NCI-H1105 treated with DMSO at 0.1 percent for 48 hours (cell line): ENCODE data around the gene GPATCH4.
A peak's percentile ranks its signal among the peaks of the same experiment; 100 is the strongest.
"Not testable (repeated sequence)": the region's sequence is repeated elsewhere in the genome, so short reads cannot be mapped to it uniquely, and the experiment has no call there.

ENCODE experiments used
- DNase-seq: peaks from one replicate; lab custom pipeline; 2025; lab: John Stamatoyannopoulos, UW

Gene GPATCH4

DNA sequence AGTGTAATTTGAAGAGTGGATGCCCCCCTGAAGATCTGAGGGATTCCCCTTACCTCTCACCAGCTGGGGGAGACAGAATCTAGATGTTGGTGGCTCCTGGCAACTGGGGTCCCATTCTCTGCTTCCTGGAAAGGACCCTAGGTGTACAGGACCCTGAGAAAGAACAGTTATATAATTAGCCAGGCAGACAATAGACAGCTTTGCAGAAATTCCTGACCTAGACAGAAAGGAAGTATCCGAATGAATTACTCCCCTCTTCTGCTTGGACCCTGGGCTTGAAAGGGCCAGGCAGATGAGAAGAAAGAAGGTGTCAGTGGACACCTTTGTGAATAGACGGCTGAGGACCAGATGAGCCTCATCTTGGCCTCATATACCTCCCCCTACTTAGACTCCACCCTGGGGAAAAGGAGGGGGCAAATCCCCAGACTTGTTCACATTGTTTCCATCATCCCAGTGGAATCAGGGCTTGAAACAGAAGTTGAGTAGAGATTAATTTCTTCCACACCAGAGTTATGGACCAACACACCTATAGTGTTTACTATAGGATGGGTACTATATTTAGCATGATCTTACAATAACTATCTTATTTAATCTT is 27.1 kb downstream of the GPATCH4 start:
- DNase-seq, result no peak

DNA sequence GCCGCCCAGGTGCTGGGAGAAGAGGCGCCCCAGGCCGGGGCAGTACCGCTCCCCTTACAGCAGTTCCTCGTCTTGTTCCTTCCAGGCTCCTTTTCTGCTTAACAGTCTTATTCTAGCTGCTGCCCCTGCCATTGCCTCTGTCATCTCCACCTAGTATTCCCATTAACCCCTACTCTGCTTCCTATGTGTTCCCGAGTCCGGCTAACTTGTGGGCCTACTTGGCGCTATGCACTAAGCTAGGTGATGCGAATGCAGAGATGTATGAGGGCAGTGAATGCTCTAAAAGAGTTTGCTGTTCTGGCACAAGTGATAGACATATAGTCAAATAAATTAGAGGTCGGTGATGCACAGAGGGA is 28.6 kb downstream of the GPATCH4 start:
- no peak for DNase-seq

DNA sequence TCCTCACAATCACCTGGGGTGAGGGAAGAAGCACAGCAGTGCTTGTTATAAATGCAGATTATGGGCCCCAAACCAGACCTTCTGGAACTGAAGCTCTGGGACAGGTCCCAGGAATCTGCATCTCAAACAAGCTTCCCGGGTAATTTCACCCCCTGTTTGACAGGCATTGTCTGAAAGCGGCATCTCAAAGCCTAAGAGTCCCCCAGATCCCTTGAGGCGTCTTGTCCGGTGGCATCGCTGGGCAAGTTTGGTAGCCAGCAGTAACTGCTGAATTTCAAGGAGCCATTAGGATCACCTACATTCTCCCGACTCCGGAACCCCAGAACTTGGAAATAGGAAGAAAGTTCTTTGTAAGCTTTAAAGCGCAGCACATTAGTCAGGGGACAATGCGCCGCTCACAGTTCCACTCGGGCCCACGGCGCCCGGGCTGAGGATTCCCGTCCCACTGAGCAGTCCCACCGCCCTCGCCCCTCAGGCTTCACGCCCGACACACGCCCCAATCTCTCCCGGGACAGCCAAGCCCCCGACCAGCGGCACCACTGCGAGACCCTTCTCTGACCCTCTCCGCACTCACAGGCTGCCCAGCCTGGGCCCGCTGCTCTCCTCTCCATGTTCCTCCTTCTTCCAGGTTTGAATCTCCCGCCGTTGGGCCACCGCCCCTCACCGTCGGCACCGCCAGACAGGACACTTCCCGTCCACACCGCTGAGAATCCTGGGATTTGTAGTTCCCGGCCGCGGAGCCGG is 29.2 kb downstream of the GPATCH4 start, which contains the start of gene IQGAP3:
Gene IQGAP3 (minus strand): TSS at position 647 of the 744 bp plus-strand sequence. CDS start 36 bp downstream, at position 611.
- peak; percentile 75 for DNase-seq

DNA sequence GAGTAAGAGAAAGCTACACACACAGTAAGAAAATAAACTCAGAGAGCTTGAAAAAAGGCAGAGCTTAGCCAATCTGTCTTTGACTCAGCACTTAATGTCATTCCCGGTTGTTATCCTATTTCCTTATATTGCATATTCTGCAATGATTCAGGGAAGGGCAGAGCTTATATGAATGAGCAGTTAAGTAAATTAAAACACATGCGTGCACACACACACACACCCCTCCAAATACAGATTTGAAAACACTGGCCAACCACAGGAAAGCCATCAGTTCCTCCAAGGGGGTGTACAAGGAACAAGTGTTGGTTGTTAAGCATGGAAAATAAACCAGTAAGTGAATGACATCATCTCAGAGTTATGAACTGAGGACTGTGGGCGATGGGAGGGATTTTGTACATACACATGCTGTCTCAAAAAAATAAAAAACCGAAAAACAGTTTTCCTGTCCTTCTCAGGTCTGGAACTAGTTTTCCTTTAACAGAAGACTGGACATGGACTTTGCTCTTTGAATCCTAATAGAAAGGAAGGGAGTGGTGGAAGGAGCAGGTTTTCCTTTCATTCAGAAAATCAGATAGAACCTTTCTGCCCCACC is 29.9 kb downstream of the GPATCH4 start:
- no peak for DNase-seq

DNA sequence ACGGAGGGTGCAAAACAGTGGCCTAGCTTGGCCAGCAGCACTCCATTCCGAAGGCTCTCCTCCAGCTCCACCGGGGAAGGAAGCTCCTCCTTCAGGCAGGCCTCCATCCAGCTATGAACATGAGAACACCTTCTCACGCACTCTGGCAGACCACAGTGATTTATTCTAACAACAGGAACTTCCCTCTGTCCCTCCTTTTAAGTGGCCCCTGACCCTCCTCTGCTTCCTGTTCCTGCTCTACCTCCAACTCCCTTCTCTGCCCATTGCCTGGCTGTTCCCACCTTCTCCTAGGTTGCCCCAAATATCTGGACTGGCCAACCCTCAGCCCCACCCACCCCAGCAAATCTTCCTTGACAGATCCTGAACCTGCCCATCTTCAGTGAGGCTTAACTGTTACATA is 34.8 kb downstream of the GPATCH4 start:
- DNase-seq, result no peak

DNA sequence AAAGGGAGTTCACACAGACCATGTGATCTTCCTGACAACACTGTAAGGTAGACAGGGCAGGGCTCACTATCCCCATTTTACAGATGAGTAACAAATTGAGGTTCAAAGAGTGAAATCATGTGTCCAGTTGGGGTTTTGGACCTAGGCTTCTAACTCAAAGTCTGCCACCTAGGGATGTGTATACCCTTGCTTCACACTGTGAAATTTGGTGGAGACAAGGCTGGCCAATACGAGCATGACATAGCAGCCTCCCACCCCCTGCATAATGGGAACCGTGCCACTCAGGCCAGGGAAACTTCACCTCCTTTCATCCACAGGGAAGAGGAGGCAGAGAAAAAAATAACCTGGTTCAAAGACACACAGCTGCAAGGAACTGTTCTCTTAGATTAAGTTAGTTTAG is 35.8 kb downstream of the GPATCH4 start:
- no peak for DNase-seq

DNA sequence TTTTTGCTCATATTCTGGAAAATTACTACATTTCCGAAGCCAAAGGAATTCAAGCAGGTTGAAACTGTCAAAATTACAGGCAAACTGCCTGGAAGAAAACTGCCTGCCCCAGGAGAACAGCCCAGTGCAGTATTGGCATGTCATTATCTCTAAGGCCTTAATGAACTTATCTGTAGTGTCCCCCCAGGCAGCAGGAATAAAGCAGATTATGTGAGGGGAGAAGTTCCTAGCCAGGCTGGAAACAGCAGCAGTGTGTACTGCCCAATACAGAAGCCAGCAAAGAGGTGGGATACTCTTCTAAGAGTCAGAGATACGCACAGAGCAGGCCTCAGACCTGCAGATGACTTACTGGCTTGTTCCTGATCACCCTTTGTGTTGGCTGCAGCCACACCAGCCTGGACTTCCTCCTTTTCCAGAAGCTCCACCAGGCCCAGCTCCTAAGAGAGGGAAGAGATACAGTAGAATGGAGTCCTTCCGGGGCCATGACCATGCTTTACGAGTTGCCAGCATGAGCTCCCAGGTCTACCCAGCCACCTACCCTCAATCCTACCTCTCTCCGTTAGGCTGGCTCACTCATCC is 40.6 kb downstream of the GPATCH4 start:
- DNase-seq, result no peak

DNA sequence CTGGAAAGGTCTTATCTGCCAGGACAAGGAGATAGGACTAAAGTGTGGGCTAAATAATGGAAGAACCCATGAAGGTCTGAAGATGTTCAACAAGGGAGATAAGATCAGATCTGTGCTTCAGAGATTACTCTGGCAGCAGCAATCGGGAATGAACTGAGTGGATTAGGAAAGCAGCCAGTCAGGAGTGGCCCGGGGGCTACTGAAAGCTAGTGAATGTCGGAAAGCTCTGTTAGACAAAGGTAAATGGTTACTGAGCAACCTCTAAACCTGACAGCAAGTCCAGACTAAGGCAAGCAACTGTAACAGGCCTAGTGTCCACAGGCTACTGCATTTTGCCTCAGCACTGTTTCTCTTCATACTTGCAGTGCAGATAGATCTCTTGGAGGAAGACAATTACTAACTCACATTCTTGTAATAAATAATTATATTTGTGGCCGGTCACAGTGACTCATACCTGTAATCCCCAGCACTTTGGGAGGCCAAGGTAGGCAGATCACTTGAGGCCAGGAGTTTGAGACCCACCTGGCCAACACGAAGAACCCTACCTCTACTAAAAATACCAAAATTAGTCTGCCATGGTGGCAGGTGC is 41.4 kb downstream of the GPATCH4 start:
- DNase-seq, result no peak

DNA sequence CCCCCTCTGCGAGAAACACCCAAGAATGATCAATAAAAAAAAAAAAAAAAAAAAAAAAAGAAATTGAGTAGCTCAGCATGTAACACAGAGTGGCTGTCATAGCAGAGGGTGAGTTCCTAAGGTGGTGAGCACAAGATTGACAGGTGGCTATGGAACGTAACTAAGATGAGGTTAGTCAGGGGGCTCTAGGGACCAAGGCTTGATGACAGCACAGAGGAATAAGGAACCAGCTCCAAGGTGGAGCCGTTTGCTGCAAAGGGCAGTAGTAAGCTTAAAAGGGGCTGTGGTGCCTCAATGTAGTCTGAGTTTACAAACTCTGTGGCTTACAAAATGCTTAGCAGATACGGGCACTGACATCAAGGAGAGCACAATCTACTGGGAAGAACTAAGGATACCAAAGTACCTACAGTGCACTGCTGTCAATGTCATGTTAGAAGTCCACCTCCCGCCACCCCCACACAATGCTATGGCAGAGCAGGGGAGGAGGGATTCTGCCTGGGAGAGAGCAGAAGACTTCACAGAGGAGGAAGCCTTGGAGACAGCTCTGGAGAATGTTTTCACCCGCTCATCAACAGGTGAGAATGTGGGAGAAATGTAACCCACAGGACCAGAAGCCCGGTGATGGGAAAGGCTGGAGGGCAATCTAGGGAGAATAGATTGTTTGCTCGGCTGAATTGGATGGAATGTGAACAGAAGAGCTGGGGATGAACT is 42.0 kb downstream of the GPATCH4 start:
- no peak for DNase-seq

DNA sequence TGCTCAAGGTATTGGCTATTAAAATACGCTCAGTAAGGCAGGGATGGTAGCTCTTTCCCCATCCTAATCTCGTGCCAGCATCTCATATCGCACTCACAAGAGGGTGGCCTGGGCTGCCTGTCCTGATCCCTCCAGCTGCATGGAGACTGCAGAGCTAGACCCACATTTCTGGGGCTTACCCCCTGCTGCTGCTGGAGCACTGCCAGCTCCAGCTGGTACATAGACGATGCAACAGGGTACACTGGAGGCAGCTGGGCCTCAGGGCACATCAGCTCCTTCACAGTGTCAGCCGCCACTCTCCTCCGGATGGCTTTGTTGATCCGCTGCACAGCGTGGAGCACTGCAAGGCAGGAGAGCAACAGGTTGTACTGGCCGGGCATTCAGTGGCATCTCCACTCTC is 44.9 kb downstream of the GPATCH4 start:
- no peak for DNase-seq

DNA sequence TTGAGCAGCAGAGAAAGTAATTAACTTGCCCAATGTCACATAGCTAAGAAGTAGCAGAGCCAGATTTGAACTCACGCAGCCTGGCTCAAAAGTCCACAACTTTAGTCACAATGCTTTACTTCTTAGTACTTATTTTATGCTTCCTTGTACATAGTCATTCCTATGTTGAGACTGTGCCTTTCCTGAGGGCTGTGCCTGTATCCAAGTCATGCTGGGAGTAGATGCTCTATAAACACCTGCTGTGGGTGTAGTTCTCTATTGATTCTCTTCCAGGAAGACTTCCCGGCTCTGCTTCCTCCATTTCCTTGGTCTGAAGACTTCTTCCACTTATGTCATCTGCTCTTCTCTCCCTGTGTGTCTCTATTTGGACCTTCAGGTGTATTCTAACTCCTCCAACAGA is 45.6 kb downstream of the GPATCH4 start:
- DNase-seq, result no peak

DNA sequence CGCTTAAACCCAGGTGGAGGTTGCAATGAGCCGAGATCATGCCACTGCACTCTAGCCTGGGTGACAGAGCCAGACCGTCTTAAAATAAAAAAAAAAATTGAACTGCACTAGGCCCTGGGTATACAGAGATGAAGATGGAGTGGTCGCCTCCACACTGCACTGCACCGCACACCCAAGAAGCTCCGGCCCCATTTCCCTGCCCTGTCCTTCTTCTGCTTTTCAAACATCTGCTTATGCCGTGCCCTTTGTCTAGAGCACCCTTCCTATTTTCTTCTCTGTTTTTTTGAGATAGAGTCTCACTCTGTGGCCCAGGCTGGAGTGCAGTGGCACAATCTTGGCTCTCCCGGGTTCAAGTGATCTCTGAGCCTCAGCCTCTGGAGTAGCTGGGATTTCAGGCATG is 46.3 kb downstream of the GPATCH4 start:
- DNase-seq, result no peak

DNA sequence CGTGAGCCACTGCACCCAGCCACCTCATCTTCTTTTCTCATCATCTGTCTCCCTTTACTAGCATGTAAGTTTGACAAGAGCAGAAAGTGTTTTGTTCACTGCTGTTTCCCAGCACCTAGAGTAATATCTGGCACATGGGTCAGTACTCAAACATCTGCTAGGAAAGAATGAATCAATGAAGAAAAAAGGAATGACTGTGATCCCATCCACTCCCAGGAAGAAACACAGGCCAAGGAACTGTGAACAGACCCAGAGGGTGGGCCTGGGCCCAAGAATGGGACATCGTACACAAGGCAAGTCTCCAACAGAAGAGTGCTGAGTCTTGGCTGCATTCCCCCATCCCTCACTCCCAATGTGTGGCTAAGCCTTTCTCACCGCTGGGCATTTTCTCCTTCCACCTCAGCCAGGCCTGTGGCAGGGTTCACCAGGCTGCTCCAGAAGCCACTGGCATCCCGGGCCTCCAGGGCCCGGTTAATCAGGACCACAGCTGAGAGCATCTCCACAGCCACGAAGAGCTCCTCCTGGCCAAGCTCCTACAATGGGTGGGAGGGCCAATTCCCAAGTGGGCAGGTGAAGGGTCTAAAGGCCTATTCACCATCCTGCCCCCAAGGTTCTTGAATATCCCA is 47.3 kb downstream of the GPATCH4 start:
- DNase-seq, result no peak

DNA sequence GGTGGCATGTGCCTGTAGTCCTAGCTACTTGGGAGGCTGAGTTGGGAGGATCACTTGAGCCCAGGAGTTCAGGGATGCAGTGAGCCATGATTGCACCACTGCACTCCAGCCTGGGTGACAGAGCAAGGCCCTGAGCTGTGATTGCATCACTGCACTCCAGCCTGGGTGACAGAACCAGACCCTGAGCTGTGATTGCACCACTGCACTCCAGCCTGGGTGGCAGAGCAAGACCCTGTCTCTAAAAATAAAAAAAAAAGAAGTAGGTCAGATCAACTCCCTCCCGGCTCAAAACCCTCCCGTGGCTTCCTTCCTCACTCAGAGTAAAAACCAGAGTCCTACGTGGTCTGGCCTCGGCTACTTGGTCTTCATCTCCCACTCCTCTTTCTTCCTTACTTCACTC is 48.3 kb downstream of the GPATCH4 start:
- DNase-seq, result not testable (repeated sequence)

DNA sequence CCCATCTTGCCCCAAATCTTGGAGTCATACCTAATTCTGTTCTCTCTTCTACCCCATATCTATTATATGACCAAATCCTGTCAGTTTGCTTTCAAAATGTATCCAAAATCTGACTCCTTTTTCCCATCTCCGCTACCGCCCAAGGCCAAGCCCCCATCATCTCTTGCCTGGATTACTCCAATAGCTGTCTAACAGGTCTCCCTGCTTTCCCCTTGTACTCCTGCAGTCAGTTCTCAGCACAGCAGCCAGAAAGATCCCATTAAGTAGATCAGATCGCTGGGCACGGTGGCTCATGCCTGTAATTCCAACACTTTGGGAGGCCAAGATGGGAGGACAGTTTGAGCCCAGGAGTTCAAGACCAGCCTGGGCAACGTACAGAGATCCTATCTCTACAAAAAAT is 48.8 kb downstream of the GPATCH4 start:
- no peak for DNase-seq

DNA sequence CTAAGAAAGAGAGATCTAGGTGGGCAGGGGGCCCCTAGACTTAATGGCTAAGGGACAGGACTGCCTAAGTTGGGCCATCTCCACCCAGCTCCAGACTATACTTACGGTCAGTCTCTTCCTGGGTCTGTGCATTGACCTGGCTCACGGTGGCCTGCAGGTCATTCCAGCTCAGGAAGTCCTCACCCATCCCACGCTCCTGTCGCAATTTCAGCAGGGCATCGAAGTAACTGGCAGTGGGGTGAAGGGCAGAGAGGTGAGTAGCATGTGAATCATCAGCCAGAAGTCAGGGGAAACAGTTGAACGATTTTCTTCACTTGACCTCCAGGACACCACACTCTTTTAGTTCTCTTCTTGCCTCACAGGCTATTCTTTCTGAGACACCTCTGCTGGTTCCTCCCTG is 49.4 kb downstream of the GPATCH4 start:
- DNase-seq, result no peak

DNA sequence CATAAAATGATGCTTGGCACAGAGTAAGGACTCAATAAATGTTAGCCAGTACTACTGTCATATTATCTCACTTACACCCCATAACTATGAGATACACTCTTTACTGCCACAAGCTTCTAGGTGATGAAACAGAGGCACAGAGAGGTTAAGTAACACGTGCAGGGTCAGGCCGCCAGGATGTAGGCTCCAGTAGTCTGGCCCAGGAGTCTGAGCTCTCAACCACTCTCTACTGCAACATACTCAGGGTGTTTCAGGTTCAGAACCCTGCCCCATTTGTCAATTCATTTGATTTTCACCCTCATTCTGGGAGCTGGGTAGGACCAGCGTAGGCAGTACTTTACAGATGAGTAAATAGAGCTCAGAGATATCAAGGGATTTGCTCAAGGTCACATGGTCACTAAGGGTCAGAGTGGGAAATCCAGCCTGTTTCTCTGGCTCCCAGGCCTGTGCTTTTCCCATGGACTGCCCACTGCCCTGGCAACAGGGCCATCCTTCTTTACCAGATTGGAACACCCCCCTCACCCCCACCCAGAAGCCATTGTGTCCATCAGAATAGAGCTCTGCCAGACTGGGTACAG is 50.1 kb downstream of the GPATCH4 start:
- DNase-seq, result no peak

DNA sequence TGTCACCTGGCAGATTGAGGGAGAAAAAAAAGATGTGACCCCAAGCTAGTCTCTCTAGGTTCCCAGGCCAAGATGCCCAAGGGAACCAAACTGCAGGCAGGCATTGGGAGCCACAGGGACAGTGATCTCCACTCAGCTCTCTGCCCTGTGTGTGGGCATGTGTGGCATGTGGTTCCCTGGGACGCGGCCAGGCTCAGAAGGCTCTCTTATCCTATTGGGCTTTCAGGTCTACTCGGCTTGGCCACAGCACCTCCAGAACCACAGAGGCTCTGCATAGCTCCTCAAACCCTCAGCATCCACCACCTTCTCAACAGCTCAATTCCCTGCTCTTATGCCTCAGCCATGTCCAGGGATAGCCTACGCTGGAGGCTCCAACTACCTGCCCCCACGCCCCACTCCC is 50.9 kb downstream of the GPATCH4 start:
- DNase-seq, result no peak

DNA sequence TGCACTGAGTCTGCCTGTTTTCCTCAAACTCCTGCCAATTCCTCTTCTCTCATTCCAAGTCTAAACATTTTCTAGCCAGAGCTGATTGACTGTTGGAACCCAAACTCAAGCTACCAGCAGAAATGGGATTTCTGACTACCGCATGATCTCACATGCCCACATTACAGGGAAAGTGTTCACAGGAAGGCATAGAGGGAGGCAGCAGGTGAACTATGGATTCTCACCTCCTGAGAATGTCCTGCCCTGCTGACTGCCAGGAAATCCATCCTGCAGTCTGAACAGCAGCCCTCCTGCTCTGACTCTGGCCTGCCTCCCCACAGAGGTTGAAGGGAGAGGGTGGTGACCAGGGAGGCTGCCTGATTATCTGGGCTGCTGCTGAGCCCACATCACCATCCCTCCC is 51.4 kb downstream of the GPATCH4 start:
- DNase-seq, result no peak

DNA sequence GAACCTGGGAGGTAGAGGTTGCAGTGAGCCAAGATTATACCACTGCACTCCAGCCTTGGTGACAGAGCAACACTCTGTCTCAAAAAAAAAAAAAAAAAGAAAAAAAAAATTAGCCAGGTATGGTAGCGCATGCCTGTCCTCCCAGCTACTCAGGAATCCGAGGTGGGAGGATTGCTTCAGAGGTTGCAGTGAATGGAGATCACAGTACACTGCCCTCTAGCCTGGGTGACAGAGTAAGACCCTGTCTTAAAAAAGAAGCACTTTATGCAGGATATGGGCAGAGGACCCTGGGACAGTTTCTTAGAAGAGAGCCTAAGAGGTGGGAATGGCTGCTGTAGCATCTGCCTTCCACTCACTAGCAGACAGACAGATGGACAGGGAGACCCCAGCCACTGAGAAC is 51.9 kb downstream of the GPATCH4 start:
- no peak for DNase-seq

DNA sequence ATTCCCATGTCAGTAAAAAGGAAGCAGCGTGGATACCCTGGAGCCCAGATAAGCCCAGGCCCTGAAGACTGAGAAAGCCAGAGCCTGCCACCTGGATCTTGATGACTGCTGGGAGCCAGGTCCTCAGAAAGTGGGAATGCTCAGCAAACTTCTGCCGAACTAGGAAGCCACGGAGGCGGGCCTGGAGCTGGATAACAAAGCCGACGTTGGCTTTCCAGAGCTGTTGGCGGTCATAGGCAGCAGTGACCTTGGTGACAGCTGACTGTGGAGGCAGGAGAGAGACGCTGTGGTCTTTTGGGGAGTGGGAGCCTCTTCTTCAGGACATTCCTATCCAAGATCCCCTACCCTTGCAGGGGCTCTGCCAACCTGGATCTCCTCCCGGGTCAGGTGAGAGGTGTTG is 53.3 kb downstream of the GPATCH4 start:
- DNase-seq, result no peak
